KBM-7 (cell line): ENCODE results near the gene AP1B1.

Experiments used
- DNase-seq: peaks from one replicate; pipeline ENCODE4 v3.0.0-alpha.2; 2015
- in situ Hi-C: fragments of 300-500 bp; cut with MboI; formaldehyde crosslinking; loops from 2 replicates; pipeline ENCODE4 v1.14.3; 2020; ENCODE audit warnings: low sequenced_read_pairs, low pct_unique_long_range_greater_than_20kb, mixed read lengths

AP1B1 gene

GRCh38 chr22:29320546-29320945 lies 67.8 kb downstream of the AP1B1 start:
- in situ Hi-C loops: no loop called here
- DNase-seq: no peak

- in situ Hi-C loops: no loop called here
- no peak for DNase-seq
Observed at GRCh38 chr22:29319072-29319471, 69.3 kb downstream of the AP1B1 start.

- DNase-seq: no peak
- in situ Hi-C loops: no loop called here
Observed at GRCh38 chr22:29317827-29318454, 70.4 kb downstream of the AP1B1 start.

- DNase-seq: no peak
- in situ Hi-C loops: no loop called here
Observed at GRCh38 chr22:29316141-29316828, 72.1 kb downstream of the AP1B1 start.

GRCh38 chr22:29315286-29316140 lies 72.9 kb downstream of the AP1B1 start, which contains the start of gene RASL10A:
Gene RASL10A, minus strand, starts transcription at chr22:29315697. Its CDS starts 451 bp downstream, at chr22:29315246.
- DNase-seq: no peak
- in situ Hi-C loops: no loop called here

GRCh38 chr22:29314537-29315285 lies 73.7 kb downstream of the AP1B1 start:
- no peak for DNase-seq
- in situ Hi-C loops: no loop called here

GRCh38 chr22:29313576-29314466 lies 74.5 kb downstream of the AP1B1 start:
- in situ Hi-C loops: no loop called here
- no peak for DNase-seq

- no peak for DNase-seq
Observed at GRCh38 chr22:29313126-29313575, 75.2 kb downstream of the AP1B1 start.

GRCh38 chr22:29312218-29313125 lies 75.9 kb downstream of the AP1B1 start:
- DNase-seq: no peak

More at GRCh38 chr22:29313126-29313575, 75.2 kb downstream of the AP1B1 start:
- in situ Hi-C loops: no loop called here

GRCh38 chr22:29311464-29312217 lies 76.7 kb downstream of the AP1B1 start:
- no peak for DNase-seq
- in situ Hi-C loops: no loop called here

More at GRCh38 chr22:29312218-29313125, 75.9 kb downstream of the AP1B1 start:
- in situ Hi-C loops: no loop called here

GRCh38 chr22:29310863-29311339 lies 77.5 kb downstream of the AP1B1 start:
- in situ Hi-C loops: no loop called here

GRCh38 chr22:29310065-29310862 lies 78.1 kb downstream of the AP1B1 start:
- no peak for DNase-seq
- in situ Hi-C loops: no loop called here

More at GRCh38 chr22:29310863-29311339, 77.5 kb downstream of the AP1B1 start:
- DNase-seq: peak; percentile 84

GRCh38 chr22:29309332-29310064 lies 78.9 kb downstream of the AP1B1 start:
- DNase-seq: no peak
- in situ Hi-C loops: no loop called here

- DNase-seq: peak; percentile 48
- in situ Hi-C loops: no loop called here
Observed at GRCh38 chr22:29308791-29309262, 79.5 kb downstream of the AP1B1 start.
